ENCODE results near the gene PRKCZ.

- TF ChIP-seq, protein P1, sequence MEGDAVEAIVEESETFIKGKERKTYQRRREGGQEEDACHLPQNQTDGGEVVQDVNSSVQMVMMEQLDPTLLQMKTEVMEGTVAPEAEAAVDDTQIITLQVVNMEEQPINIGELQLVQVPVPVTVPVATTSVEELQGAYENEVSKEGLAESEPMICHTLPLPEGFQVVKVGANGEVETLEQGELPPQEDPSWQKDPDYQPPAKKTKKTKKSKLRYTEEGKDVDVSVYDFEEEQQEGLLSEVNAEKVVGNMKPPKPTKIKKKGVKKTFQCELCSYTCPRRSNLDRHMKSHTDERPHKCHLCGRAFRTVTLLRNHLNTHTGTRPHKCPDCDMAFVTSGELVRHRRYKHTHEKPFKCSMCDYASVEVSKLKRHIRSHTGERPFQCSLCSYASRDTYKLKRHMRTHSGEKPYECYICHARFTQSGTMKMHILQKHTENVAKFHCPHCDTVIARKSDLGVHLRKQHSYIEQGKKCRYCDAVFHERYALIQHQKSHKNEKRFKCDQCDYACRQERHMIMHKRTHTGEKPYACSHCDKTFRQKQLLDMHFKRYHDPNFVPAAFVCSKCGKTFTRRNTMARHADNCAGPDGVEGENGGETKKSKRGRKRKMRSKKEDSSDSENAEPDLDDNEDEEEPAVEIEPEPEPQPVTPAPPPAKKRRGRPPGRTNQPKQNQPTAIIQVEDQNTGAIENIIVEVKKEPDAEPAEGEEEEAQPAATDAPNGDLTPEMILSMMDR (IDR thresholded peaks at IDR 0.05): no peak
- TF ChIP-seq EZH2 (IDR thresholded peaks at IDR 0.05): no peak
These were observed 179.0 kb downstream of the PRKCZ start for GRCh38 chr1:2229037-2229864.

Data from neural progenitor cell (in vitro differentiated cells).